WERI-Rb-1 (cell line): ENCODE results near the gene AMIGO3.

Experiments used
- DNase-seq: peaks from one replicate; pipeline ENCODE4 v3.0.0-alpha.2; 2020
- H3K27ac ChIP-seq: fragments of 250-450 bp; sonication (Bioruptor Pico); 2 replicates; pipeline ENCODE4 v1.5.1; 2020; ENCODE audit warnings: mild to moderate bottlenecking, moderate library complexity
- H3K27me3 ChIP-seq: fragments of 250-450 bp; sonication (Bioruptor Pico); 2 replicates; pipeline ENCODE4 v1.5.1; 2021; ENCODE audit warnings: mild to moderate bottlenecking, low read depth, moderate library complexity; ENCODE audit not compliant: insufficient read depth, severe bottlenecking
- H3K36me3 ChIP-seq: fragments of 250-450 bp; sonication (Bioruptor Pico); 2 replicates; pipeline ENCODE4 v1.5.1; 2020; ENCODE audit warnings: mild to moderate bottlenecking, moderate library complexity
- H3K4me3 ChIP-seq: 2 replicates; pipeline ENCODE4 v1.5.1; 2011; ENCODE audit warnings: low read depth, mild to moderate bottlenecking, control low read depth, low read length
- H3K9me3 ChIP-seq: fragments of 250-450 bp; sonication (Bioruptor Pico); 2 replicates; pipeline ENCODE4 v1.5.1; 2021; ENCODE audit warnings: mild to moderate bottlenecking, moderate library complexity; ENCODE audit not compliant: severe bottlenecking
- TF ChIP-seq, protein P1 (sequence below): IDR thresholded peaks from 2 replicates; pipeline ENCODE4 v1.5.1; 2011; ENCODE audit warnings: low read depth, mild to moderate bottlenecking, control low read depth, inconsistent platforms, low read length

The AMIGO3 gene

DNA sequence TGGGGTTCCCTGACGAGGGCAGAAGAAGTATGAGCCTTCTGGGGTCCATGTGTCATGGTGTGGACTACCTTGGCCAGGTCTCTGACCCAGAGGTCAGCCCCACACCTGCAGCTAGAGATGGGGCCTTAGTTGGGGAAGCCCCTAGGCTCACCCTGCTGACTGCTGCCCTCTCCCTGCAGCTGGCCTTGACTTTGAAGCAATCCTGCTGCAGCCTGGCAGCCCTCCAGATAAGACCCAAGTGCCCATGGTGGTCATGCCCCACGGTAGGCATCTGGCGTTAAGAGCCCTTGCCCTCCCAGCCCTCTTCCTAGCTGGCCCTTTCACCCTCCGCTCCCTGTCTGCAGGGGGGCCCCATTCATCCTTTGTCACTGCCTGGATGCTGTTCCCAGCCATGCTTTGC, 37.9 kb downstream of the AMIGO3 start:
- TF ChIP-seq, protein P1, sequence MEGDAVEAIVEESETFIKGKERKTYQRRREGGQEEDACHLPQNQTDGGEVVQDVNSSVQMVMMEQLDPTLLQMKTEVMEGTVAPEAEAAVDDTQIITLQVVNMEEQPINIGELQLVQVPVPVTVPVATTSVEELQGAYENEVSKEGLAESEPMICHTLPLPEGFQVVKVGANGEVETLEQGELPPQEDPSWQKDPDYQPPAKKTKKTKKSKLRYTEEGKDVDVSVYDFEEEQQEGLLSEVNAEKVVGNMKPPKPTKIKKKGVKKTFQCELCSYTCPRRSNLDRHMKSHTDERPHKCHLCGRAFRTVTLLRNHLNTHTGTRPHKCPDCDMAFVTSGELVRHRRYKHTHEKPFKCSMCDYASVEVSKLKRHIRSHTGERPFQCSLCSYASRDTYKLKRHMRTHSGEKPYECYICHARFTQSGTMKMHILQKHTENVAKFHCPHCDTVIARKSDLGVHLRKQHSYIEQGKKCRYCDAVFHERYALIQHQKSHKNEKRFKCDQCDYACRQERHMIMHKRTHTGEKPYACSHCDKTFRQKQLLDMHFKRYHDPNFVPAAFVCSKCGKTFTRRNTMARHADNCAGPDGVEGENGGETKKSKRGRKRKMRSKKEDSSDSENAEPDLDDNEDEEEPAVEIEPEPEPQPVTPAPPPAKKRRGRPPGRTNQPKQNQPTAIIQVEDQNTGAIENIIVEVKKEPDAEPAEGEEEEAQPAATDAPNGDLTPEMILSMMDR: no peak
- no peak overlapping the region for H3K4me3 ChIP-seq
- H3K27me3 ChIP-seq: no peaks in the 10 kb centered on the region
- H3K27ac ChIP-seq: no peak overlapping the region
- no peak for DNase-seq
- H3K9me3 ChIP-seq: no peaks in the 10 kb centered on the region
- H3K36me3 ChIP-seq: peaks cover 69% of the 10 kb centered on the region

DNA sequence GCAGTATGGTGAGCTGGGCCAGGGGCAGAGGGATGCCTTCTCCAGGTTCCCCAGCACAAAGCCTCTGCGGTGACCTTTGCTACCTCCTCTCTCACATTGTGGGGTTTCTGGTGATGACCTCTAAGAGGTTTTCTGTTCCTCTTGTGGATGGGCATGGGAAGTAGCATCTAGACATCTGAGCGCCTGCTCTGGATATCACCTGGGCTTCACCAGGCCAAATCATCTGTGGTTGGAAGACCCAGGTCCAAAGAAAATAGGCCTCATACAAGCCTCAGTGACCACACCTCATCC, 38.3 kb downstream of the AMIGO3 start:
- H3K4me3 ChIP-seq: no peak overlapping the region
- H3K9me3 ChIP-seq: no peaks in the 10 kb centered on the region
- no peak overlapping the region for H3K27ac ChIP-seq
- H3K27me3 ChIP-seq: no peaks in the 10 kb centered on the region
- peaks cover 73% of the 10 kb centered on the region for H3K36me3 ChIP-seq
- no peak for DNase-seq
- TF ChIP-seq, protein P1: no peak

DNA sequence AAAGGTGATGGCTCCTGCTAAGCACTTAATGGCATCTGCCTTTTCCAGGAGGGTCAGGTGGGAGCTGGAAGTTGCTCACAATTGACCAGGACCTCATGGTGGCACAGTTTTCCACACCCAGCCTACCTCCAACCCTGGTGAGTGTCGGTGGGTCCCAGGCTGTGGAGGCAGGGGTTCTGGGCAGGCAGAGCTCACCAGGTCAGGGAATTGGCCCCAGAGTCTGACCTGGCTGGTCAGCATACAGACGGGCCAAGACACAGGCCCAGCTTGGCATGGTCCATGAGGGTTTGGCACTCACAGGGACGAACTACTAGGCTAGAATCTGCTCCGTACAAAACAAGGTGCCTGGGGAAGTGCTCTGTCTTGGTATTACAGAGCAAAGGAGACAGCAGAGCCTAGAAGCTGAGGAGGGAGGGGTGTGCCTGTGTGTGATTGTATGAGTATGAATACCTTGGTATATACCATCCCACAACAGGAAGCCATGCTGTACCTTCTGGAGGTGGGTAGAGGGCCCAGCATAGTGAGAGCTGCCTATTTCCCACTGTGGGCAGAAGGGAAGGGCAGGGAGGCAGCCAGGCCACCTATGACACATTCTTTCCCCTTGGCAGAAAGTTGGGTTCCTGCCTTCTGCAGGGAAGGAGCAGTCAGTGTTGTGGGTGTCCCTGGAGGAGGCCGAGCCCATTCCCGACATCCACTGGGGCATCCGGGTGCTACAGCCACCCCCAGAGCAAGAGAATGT, 38.8 kb downstream of the AMIGO3 start:
- no peak overlapping the region for H3K27ac ChIP-seq
- no peak overlapping the region for H3K4me3 ChIP-seq
- no peak for DNase-seq
- peaks cover 78% of the 10 kb centered on the region for H3K36me3 ChIP-seq
- H3K27me3 ChIP-seq: no peaks in the 10 kb centered on the region
- TF ChIP-seq, protein P1: no peak
- no peaks in the 10 kb centered on the region for H3K9me3 ChIP-seq

DNA sequence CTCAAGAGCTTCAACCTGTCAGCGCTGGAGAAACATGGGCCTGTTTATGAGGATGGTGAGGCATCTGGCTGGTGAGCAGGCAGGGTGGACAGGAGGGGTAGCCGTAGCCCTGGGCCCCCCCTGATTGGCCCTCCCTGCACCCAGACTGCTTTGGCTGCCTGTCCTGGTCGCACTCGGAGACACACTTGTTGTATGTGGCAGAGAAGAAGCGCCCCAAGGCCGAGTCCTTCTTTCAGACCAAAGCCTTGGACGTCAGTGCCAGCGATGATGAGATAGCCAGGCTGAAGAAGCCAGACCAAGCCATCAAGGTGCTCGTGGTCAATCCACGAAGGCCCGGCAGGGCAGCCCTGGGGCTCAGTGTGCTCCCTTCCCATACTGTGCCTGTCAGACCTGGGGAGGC, 43.6 kb downstream of the AMIGO3 start:
- Histone ChIP-seq H3K4me3 (no peak overlapping the region), H3K36me3 (peaks cover 53% of the 10 kb centered on the region), H3K27me3 (no peaks in the 10 kb centered on the region), H3K9me3 (no peaks in the 10 kb centered on the region), H3K27ac (no peak overlapping the region)
- TF ChIP-seq, protein P1: no peak
- no peak for DNase-seq

DNA sequence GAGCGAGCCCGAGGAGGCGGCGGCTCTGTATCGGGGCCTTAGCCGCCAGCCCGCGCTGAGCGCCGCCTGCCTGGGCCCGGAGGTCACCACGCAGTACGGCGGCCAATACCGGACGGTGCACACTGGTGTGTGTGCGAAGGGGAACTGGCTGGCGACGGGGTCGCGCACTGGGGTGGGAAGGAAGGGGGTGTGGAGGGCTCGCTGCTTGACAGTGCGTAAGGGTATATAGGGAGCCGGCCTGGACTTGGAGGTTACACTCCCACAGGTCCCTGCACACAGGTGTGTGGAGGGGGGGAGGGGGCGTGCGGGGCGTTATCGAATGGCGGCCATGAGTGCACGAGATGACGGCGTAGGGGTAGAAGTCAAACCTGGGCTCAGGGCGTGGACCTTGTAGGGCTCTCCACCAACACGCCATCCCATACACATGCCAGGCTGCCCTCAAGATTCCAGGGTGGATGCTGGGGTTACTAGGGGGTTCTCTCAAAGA, 44.9 kb downstream of the AMIGO3 start:
- Histone ChIP-seq H3K4me3 (peak overlapping the region; percentile 83), H3K36me3 (peaks cover 39% of the 10 kb centered on the region), H3K27me3 (no peaks in the 10 kb centered on the region), H3K9me3 (no peaks in the 10 kb centered on the region), H3K27ac (peak overlapping the region; percentile 97)
- DNase-seq: peak; percentile 35
- TF ChIP-seq, protein P1: no peak
